ENCODE measurements around the gene CCL24.
"Not testable (repeated sequence)": the region's sequence is repeated elsewhere in the genome, so short reads cannot be mapped to it uniquely, and the experiment has no call there.

Gene CCL24

DNA sequence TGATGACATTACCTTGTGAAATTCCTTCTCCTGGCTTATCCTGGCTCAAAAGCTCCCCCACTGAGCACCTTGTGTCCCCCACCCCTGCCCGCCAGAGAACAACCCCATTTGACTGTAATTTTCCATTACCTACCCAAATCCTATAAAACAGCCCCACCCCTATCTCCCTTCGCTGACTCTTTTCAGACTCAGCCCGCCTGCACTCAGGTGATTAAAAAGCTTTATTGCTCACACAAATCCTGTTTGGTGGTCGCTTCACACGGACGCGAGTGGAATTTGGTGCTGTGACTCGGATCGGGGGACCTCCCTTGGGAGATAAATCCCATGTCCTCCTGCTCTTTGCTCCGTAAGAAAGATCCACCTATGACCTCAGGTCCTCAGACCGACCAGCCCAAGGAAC is 34.6 kb downstream of the CCL24 start:
- not testable (repeated sequence) for DNase-seq

DNA sequence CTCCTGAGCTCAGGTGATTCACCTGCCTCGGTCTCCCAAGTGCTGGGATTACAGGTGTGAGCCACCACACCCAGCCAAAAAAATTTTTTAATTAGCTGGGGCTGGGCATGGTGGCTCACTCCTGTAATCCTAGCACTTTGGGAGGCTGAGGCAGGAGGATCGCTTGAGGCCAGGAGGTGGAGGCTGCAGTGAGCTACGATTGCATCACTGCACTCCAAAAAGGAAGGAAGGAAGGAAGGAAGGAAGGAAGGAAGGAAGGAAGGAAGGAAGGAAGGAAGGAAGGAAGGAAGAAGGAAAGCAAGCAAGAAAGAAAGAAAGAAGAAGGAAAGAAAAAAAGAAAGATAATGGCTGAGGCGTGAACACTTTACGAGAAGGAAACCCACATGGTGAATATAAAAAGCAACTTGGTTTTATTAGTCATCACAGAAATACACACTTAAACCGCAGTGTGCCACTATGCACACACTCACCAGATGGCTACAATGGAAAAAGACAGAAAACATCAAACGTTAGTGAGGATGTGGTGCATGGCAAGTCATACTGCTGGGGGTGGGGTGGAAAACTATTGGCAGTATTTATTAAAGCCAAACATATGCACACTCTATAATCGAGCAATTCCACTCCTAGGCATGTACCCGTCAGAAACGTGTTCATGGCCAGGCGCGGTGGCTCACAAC is 37.2 kb downstream of the CCL24 start:
- peak; percentile 63 for DNase-seq

DNA sequence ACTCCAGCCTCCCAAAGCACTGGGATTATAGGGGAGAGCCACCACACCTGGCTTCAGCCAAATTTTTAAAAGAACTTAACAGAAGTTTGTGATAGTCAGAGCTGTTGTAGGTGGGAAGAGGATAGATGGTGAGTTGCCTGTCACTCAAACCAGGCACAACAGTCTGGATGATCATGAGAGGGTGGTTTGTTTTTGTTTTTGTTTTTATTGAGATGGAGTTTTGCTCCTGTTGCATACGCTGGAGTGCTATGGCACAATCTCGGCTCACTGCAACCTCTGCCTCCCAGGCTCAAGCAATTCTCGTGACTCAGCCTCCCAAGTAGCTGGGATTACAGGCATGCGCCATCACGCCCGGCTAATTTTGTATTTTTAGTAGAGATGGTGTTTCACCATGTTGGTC is 39.6 kb downstream of the CCL24 start:
- not testable (repeated sequence) for DNase-seq

DNA sequence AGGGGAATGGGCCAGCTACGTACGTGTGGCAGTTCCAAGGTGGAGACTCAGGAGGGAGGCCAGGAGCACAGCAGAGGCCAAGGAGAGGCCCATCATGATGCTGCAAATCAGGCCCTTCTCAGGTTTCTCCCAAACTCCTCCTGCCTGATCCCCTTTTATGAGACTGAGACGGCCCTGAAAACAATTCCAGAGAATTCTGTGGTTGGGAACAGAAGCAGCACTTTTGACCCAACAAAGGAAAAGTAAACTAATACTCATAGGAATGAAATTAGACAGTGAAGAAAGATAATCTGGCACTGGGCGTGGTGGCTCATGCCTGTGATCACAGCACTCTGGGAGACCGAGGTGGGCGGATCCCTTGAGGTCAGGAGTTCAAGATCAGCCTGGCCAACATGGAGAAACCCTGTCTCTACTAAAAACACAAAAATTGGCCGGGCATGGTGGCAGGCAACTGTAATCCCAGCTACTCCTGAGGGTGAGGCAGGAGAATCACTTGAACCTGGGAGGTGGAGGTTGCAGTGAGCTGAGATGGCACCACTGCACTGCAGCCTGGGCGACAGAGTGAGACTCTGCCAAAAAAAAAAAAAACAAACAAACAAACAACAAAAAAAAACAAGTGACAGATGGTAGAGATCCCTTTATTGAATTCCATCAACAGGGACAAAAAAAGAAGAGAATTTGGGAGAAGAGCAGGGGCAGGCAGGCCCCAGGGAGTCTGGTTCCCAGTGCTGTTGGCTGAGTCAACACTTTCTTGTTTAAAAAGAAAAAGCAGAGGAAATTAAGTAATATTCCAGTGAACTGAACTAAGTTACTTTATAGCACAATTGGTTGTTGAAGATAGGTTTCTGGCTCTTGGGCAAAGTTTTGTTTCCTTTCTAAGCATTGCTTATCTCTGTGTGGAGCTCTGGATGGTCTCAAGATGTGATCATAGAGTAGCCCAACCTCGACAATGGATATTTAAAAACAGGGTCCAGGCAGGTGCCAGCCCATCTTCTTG is 41.2 kb downstream of the CCL24 start, which contains the start of gene CCL26:
TSS of gene CCL26 (minus strand) at position 131 of the 997 bp plus-strand sequence. CDS start at position 96, 35 bp downstream.
- DNase-seq = no peak

DNA sequence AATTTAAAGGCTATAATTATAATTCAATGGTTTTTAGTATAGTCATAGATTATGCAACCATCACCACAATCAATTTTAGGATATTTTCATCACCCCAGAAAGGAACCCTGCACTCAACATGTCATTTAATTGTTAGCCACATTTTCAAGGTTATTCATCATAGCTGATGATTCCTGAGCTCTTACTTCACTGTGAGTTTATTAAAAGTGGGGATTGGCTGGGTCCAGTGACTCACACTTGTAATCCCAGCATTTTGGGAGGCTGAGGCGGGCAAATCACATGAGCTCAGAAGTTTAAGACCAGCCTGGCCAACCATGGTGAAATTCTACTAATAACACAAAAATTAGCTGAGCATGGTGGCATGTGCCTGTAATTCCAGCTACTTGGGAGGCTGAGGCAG is 42.4 kb downstream of the CCL24 start:
- no peak for DNase-seq

DNA sequence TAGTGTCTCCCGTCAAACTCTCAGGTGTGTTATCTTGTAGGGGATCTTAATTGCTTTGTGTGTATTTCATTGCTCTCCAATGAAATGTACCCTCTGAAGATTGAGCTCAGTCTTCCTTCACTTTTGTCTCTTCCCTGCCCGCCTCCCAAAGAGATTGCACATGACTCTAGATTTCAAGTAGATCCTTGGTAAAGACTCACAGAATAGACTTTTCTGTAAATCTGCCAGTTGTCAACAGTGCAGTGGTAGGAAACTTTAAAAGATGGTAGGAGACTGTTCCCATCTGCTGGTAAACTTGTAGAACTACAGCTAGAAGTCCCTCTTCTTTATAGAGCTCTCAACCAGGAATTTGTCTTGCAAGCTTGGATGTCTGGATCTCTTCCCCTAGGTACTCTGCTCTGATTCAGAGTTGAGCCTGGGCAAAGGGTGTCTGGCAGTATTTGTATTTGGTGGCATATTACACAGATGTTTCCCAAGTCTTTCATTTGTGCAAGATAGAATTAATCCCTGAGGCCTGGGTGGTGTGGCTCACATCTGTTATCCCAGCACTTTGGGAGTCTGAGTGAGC is 51.2 kb downstream of the CCL24 start:
- peak; percentile 66 for DNase-seq

DNA sequence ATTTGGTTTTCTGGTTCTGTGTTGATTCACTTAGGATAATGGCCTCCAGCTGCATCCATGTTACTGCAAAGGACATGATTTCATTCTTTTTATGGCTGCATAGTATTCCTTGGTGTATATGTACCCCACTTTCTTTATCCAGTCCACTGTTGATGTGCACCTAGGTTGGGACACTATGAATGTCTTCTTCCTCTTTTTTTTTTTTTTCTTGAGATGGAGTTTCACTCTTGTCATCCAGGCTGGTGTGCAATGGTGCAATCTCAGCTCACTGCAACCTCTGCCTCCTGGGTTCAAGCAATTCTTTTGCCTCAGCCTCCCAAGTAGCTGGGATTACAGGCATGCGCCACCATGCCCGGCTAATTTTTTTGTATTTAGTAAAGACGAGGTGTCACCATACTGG is 51.8 kb downstream of the CCL24 start:
- not testable (repeated sequence) for DNase-seq

Data from CD4-positive, alpha-beta T cell treated with Interleukin-17A for 1 hour (primary cell).